GM19324 (cell line): Measurements from ENCODE around the gene FEZ2.
A peak's percentile ranks its signal among the peaks of the same experiment; 100 is the strongest.

Experiments
- ATAC-seq: cut with Tn5 transposase; IDR thresholded peaks from one replicate; pipeline ENCODE4 v1.9.1; 2021; ENCODE audit warnings: mild to moderate bottlenecking, moderate library complexity; ENCODE audit not compliant: unreplicated experiment, low FRiP score

The FEZ2 gene

GRCh38 chr2:36535099-36535498 is 62.9 kb downstream of the FEZ2 start:
- no peak for ATAC-seq

GRCh38 chr2:36534275-36534799 is 63.6 kb downstream of the FEZ2 start:
- ATAC-seq, result no peak

- no peak for ATAC-seq
Measured at GRCh38 chr2:36530983-36531354, 67.0 kb downstream of the FEZ2 start.

GRCh38 chr2:36530178-36530982 is 67.6 kb downstream of the FEZ2 start:
- no peak for ATAC-seq

GRCh38 chr2:36528766-36529392 is 69.1 kb downstream of the FEZ2 start:
- no peak for ATAC-seq

GRCh38 chr2:36528274-36528673 is 69.7 kb downstream of the FEZ2 start:
- ATAC-seq, result peak; percentile 65

GRCh38 chr2:36526226-36526625 is 71.7 kb downstream of the FEZ2 start:
- no peak for ATAC-seq

- ATAC-seq, result no peak
Measured at GRCh38 chr2:36525245-36525644, 72.7 kb downstream of the FEZ2 start.

- ATAC-seq, result no peak
Measured at GRCh38 chr2:36523153-36523552, 74.8 kb downstream of the FEZ2 start.

GRCh38 chr2:36520431-36520830 is 77.5 kb downstream of the FEZ2 start:
- no peak for ATAC-seq

GRCh38 chr2:36516136-36516870 is 81.7 kb downstream of the FEZ2 start:
- ATAC-seq, result no peak

- ATAC-seq, result no peak
Measured at GRCh38 chr2:36515538-36515937, 82.4 kb downstream of the FEZ2 start.

- ATAC-seq, result no peak
Measured at GRCh38 chr2:36513661-36514060, 84.3 kb downstream of the FEZ2 start.

GRCh38 chr2:36512705-36513104 is 85.3 kb downstream of the FEZ2 start:
- no peak for ATAC-seq

GRCh38 chr2:36511858-36512603 is 85.9 kb downstream of the FEZ2 start:
- ATAC-seq, result no peak

- ATAC-seq, result no peak
Measured at GRCh38 chr2:36509075-36509474, 88.9 kb downstream of the FEZ2 start.

GRCh38 chr2:36507408-36507812 is 90.6 kb downstream of the FEZ2 start:
- peak; percentile 86 for ATAC-seq
